GM12878 (cell line): ENCODE results near the gene TOP2B. TPM values are rescaled to one million over a fixed set of nuclear protein-coding genes. Genes with fewer than 3 reads are reported as not detected.

Experiments used
- ATAC-seq: fragments of 200-7000 bp; cut with Tn5 transposase; 3 replicates; pipeline ENCODE4 v1.9.1; 2020; ENCODE audit warnings: mild to moderate bottlenecking, moderate library complexity
- BruUV-seq: library from RNA; stranded (reverse); fragments of 400-500 nt; replicated peaks from 2 replicates; lab custom pipeline; 2021; lab: Mats Ljungman, UMichigan
- CTCF ChIA-PET: fragments of 300-600 bp; sonication (Branson Sonifier 250); formaldehyde crosslinking; extraction: SDS; loops from one replicate; lab custom pipeline; 2021; ENCODE audit warnings: inconsistent platforms; lab: Yijun Ruan, JAX
- POLR2A ChIA-PET: fragments of 350-600 bp; formaldehyde crosslinking; extraction: SDS; loops from one replicate; lab custom pipeline; 2021; ENCODE audit warnings: inconsistent platforms; lab: Charles Lee
- RAD21 ChIA-PET: fragments of 300-600 bp; sonication (Branson Sonifier 250); formaldehyde crosslinking; loops from one replicate; lab custom pipeline; 2023; ENCODE audit warnings: antibody characterized with exemption; ENCODE audit not compliant: unreplicated experiment; lab: Charles Lee
- SMC1A ChIA-PET: fragments of 300-600 bp; sonication (Branson Sonifier 250); formaldehyde crosslinking; loops from one replicate; lab custom pipeline; 2023; ENCODE audit not compliant: unreplicated experiment, uncharacterized antibody; lab: Charles Lee
- DNase-seq: peaks from one replicate; pipeline ENCODE4 v3.0.0-alpha.2; 2011; ENCODE audit warnings: low read depth, low spot score
- FAIRE-seq: peaks from 3 replicates; lab custom pipeline; 2011; peaks lifted over from hg19 to GRCh38; lab: Jason Lieb, UNC
- H2AFZ ChIP-seq: 2 replicates; pipeline ENCODE4 v1.6.0; 2011; ENCODE audit warnings: low read depth, low read length, control low read depth; ENCODE audit not compliant: control insufficient read depth
- H3K27ac ChIP-seq: 2 replicates; pipeline ENCODE4 v1.5.1; 2011; ENCODE audit warnings: control low read depth; ENCODE audit not compliant: control insufficient read depth, insufficient read depth
- H3K27me3 ChIP-seq, 2 experiments: replicated peaks in 1 of 2; 2 replicates each; pipeline versions ENCODE4 v1.6.0 to v1.6.1; 2011; ENCODE audit warnings: low read length in 1 of 2; ENCODE audit not compliant: control insufficient read depth in 2 of 2, insufficient read depth in 2 of 2
- H3K36me3 ChIP-seq, 2 experiments: 2 replicates each; pipeline ENCODE4 v1.5.1; 2011; ENCODE audit warnings: low read length in 1 of 2; ENCODE audit not compliant: control insufficient read depth in 2 of 2, insufficient read depth in 2 of 2
- H3K4me1 ChIP-seq: 2 replicates; pipeline ENCODE4 v1.6.1; 2011; ENCODE audit warnings: mild to moderate bottlenecking, low read length, moderate library complexity, mixed read lengths; ENCODE audit not compliant: control insufficient read depth, insufficient read depth
- H3K4me2 ChIP-seq: 2 replicates; pipeline ENCODE4 v1.6.0; 2011; ENCODE audit warnings: control low read depth; ENCODE audit not compliant: control insufficient read depth, insufficient read depth
- H3K4me3 ChIP-seq: fragments of 200-600 bp; sonication (generic); 2 replicates; pipeline ENCODE4 v1.5.1; 2016
- H3K79me2 ChIP-seq: 2 replicates; pipeline ENCODE4 v1.6.0; 2011; ENCODE audit warnings: low read length; ENCODE audit not compliant: control insufficient read depth, insufficient read depth
- H3K9ac ChIP-seq: 2 replicates; pipeline ENCODE4 v1.8.0; 2011; ENCODE audit warnings: low read length, control low read depth, mixed read lengths; ENCODE audit not compliant: control insufficient read depth, insufficient read depth
- H3K9me3 ChIP-seq: replicated peaks from 3 replicates; pipeline ENCODE4 v1.5.1; 2011; ENCODE audit warnings: mild to moderate bottlenecking, low read length; ENCODE audit not compliant: control insufficient read depth, insufficient read depth
- H4K20me1 ChIP-seq: 2 replicates; pipeline ENCODE4 v1.6.0; 2011; ENCODE audit not compliant: control insufficient read depth, insufficient read depth
- EP300 ChIP-seq, 2 experiments: fragments of 150-350 bp in 1 of 2; IDR thresholded peaks; 2 replicates each; pipeline ENCODE4 v1.6.1; 2011 to 2012; ENCODE audit warnings: low read depth in 2 of 2, low read length in 2 of 2, borderline replicate concordance in 1 of 2, improper control_type of control experiment in 1 of 2, inconsistent platforms in 1 of 2; ENCODE audit not compliant: control insufficient read depth in 1 of 2
- HCFC1 ChIP-seq: fragments of 150-350 bp; IDR thresholded peaks from 2 replicates; pipeline ENCODE4 v1.6.1; 2014; ENCODE audit warnings: low read length
- IRF5 ChIP-seq: fragments of 450-650 bp; IDR thresholded peaks from 2 replicates; pipeline ENCODE4 v1.6.1; 2017; ENCODE audit warnings: borderline replicate concordance
- MXI1 ChIP-seq: fragments of 150-350 bp; IDR thresholded peaks from 2 replicates; pipeline ENCODE4 v1.6.1; 2011; ENCODE audit warnings: low read depth, mild to moderate bottlenecking, inconsistent platforms, low read length, improper control_type of control experiment
- SRF ChIP-seq, 2 experiments: IDR thresholded peaks; 2 replicates each; pipeline ENCODE4 v1.6.1; 2011; ENCODE audit warnings: low read depth in 2 of 2, low read length in 2 of 2, mild to moderate bottlenecking in 1 of 2, moderate library complexity in 1 of 2
- STAT1 ChIP-seq: fragments of 450-650 bp; conservative IDR thresholded peaks from 2 replicates; pipeline ENCODE4 v1.6.1; 2014; ENCODE audit warnings: antibody characterized with exemption, mild to moderate bottlenecking
- TCF12 ChIP-seq: IDR thresholded peaks from 2 replicates; pipeline ENCODE4 v1.6.1; 2011; ENCODE audit warnings: low read depth, mild to moderate bottlenecking, low read length
- ZSCAN29 ChIP-seq: fragments of 450-650 bp; IDR thresholded peaks from 2 replicates; pipeline ENCODE4 v1.6.1; 2017; ENCODE audit warnings: mild to moderate bottlenecking, moderate library complexity
- WGBS: methylation state at CpG from one replicate; pipeline ENCODE4 v1.1.6; 2016; ENCODE audit warnings: low lambda C conversion rate; ENCODE audit not compliant: insufficient replicate concordance, insufficient coverage; ENCODE audit errors: missing lambda C conversion rate; 5-methylcytosine and 5-hydroxymethylcytosine counted together
- in situ Hi-C: fragments of 300-500 bp; cut with MboI; formaldehyde crosslinking; loops from 9 replicates; pipeline ENCODE4 v1.14.3; 2018; ENCODE audit warnings: mixed read lengths
- intact Hi-C: fragments of 100-400 bp; cut with micrococcal nuclease; formaldehyde crosslinking; loops from one replicate; pipeline ENCODE4 v1.14.2; 2022; ENCODE audit not compliant: unreplicated experiment
- polyA plus RNA-seq, 11 experiments: library from polyadenylated mRNA; depleted of rRNA in 4 of 11; unstranded in 6 of 11; stranded (reverse) in 5 of 11; fragments of >200 nt; fragmentation: Nextera tagmentation in 4 of 11; fragmentation: Illumina TruSeq in 1 of 11; extraction: Ambion mirVana in 4 of 11; extraction: Trizol in 1 of 11; gene quantifications; 1 replicate in 1 of 11; 2 replicates in 10 of 11; pipeline versions ENCODE4 v1.2.1 to v1.2.3, GENCODE V29; 2011 to 2016; ENCODE audit warnings: inconsistent platforms in 2 of 11, missing spikeins in 2 of 11, low read depth in 1 of 11
- total RNA-seq, 4 experiments: library from RNA; depleted of rRNA in 3 of 4; stranded (reverse); fragments of >200 nt in 3 of 4; fragmentation: Illumina TruSeq in 1 of 4; extraction: Trizol in 1 of 4; gene quantifications; 2 replicates each; pipeline versions ENCODE4 v1.2.1 to v1.2.3, GENCODE V29; 2013 to 2021
- TF ChIP-seq, protein P1 (sequence below): fragments of 450-650 bp; IDR thresholded peaks from 2 replicates; pipeline ENCODE4 v1.6.1; 2016; ENCODE audit warnings: mild to moderate bottlenecking

Gene TOP2B
- total and polyA plus RNA-seq, 10 of the 15 experiments (the other 5 are each of a cell fraction or from before 2014, with no cell fraction given) = 28.6 to 134 (median 83.4) TPM

DNA sequence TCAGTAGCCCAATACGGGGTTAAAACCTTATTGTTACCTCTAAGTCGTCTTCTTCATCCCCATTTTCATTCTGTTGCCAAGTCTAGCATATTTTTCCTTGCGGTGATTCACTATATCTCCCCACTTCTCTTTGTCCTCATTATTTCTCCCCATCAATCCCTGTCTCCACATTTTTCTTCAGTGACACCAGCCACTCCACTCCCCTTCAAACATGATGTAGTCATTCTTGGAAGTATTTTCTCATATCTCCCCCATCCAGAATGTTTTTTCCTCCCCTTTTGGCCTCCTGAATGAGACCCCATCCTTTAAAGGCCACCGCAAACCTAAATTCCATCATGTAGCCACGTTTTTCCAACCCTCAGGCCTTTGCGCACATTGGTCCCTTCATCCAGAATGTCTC, 105.9 kb downstream of the TOP2B start:
- no peak overlapping the region for H3K4me2 ChIP-seq
- H3K9ac ChIP-seq = no peak overlapping the region
- in situ Hi-C loops (no loop called here), intact Hi-C loops (no loop called here)
- ChIA-PET RAD21 (no interaction called here), SMC1A (no interaction called here), CTCF (no interaction called here), POLR2A (no interaction called here)
- 24% methylated on average over 6 of the region's 6 CpGs for WGBS
- FAIRE-seq (no peak), ATAC-seq (no peak), DNase-seq (no peak)
- no peak overlapping the region for H2AFZ ChIP-seq
- H3K4me3 ChIP-seq = no peak overlapping the region
- H3K4me1 ChIP-seq = no peaks in the 10 kb centered on the region
- H3K9me3 ChIP-seq = no peaks in the 10 kb centered on the region
- TF ChIP-seq HCFC1 (no peak), MXI1 (no peak), EP300 (IDR thresholded peaks at IDR 0.05; ENCODE audit: borderline replicate concordance in 1 of 2, control insufficient read depth in 1 of 2, low read depth in 2 of 2, low read length in 2 of 2) (no peak), IRF5 (no peak), STAT1 (no peak), TCF12 (no peak), ZSCAN29 (no peak), SRF (IDR thresholded peaks at IDR 0.05; ENCODE audit: low read depth in 2 of 2, low read length in 2 of 2) (no peak)
- TF ChIP-seq, protein P1, sequence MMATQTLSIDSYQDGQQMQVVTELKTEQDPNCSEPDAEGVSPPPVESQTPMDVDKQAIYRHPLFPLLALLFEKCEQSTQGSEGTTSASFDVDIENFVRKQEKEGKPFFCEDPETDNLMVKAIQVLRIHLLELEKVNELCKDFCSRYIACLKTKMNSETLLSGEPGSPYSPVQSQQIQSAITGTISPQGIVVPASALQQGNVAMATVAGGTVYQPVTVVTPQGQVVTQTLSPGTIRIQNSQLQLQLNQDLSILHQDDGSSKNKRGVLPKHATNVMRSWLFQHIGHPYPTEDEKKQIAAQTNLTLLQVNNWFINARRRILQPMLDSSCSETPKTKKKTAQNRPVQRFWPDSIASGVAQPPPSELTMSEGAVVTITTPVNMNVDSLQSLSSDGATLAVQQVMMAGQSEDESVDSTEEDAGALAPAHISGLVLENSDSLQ = no peak
- no peaks in the 10 kb centered on the region for H3K79me2 ChIP-seq
- H3K27me3 ChIP-seq = no peaks in the 10 kb centered on the region; a peak in 1 of 4 replicates
- BruUV-seq = no TSS peak
- no peaks in the 10 kb centered on the region for H4K20me1 ChIP-seq
- H3K27ac ChIP-seq = no peak overlapping the region
- no peaks in the 10 kb centered on the region for H3K36me3 ChIP-seq
